SK-N-SH (cell line): ENCODE results near the gene LRRC3C.

ENCODE experiments used
- CTCF ChIP-seq: fragments of 200-600 bp; sonication (generic); IDR thresholded peaks from 2 replicates; pipeline ENCODE4 v1.6.1; 2017; ENCODE audit warnings: antibody characterized with exemption, mild to moderate bottlenecking, moderate library complexity
- IRF3 ChIP-seq: fragments of 150-350 bp; IDR thresholded peaks from 2 replicates; pipeline ENCODE4 v1.6.1; 2016; ENCODE audit warnings: mild to moderate bottlenecking, low read depth, low read length
- POLR2AphosphoS5 ChIP-seq: IDR thresholded peaks from 2 replicates; pipeline ENCODE4 v1.6.1; 2012; ENCODE audit warnings: low read depth, low read length
- RCOR1 ChIP-seq: fragments of 150-350 bp; IDR thresholded peaks from 2 replicates; pipeline ENCODE4 v1.6.1; 2017; ENCODE audit warnings: antibody characterized with exemption, low read length
- REST ChIP-seq: IDR thresholded peaks from 2 replicates; pipeline ENCODE4 v1.6.1; 2012; ENCODE audit warnings: mild to moderate bottlenecking, low read depth, low read length, moderate library complexity
- SIN3A ChIP-seq: IDR thresholded peaks from 2 replicates; pipeline ENCODE4 v1.6.1; 2012; ENCODE audit warnings: low read depth, mild to moderate bottlenecking, low read length, moderate library complexity, borderline replicate concordance
- TAF1 ChIP-seq: IDR thresholded peaks from 2 replicates; pipeline ENCODE4 v1.6.1; 2012; ENCODE audit warnings: low read depth, mild to moderate bottlenecking, low read length, moderate library complexity, borderline replicate concordance
- TEAD4 ChIP-seq: IDR thresholded peaks from 2 replicates; pipeline ENCODE4 v1.4.0; 2012; ENCODE audit warnings: mild to moderate bottlenecking, borderline replicate concordance; ENCODE audit not compliant: insufficient read depth
- USF1 ChIP-seq: IDR thresholded peaks from 2 replicates; pipeline ENCODE4 v1.4.0; 2012; ENCODE audit warnings: low read depth, borderline replicate concordance

- no peak for TF ChIP-seq CTCF
- TF ChIP-seq SIN3A: no peak
- TF ChIP-seq IRF3: no peak
- no peak for TF ChIP-seq USF1
- TF ChIP-seq POLR2AphosphoS5: no peak
- TF ChIP-seq TEAD4: no peak
- no peak for TF ChIP-seq REST
- TF ChIP-seq TAF1: no peak
- no peak for TF ChIP-seq RCOR1
Observed at GRCh38 chr17:39971076-39971603, 43.6 kb downstream of the LRRC3C start.
